Chondrocyte (in vitro differentiated cells): ENCODE results near the gene TMEM98. TPM values are rescaled to one million over a fixed set of nuclear protein-coding genes. Genes with fewer than 3 reads are reported as not detected.
"Not testable (repeated sequence)": the region's sequence is repeated elsewhere in the genome, so short reads cannot be mapped to it uniquely, and the experiment has no call there.

Experiments used
- DNase-seq: peaks from one replicate; pipeline ENCODE4 v3.0.0; 2021; ENCODE audit warnings: mixed read lengths, low spot score
- H3K27ac Mint-ChIP-seq: one replicate; pipeline ENCODE4 v1.8.0; 2021; ENCODE audit warnings: mild to moderate bottlenecking, moderate library complexity, mixed read lengths; ENCODE audit not compliant: unreplicated experiment
- H3K27me3 Mint-ChIP-seq: 2 replicates; pipeline ENCODE4 v1.8.0; 2021; ENCODE audit warnings: low read depth, mixed read lengths
- H3K36me3 Mint-ChIP-seq: 2 replicates; pipeline ENCODE4 v1.8.0; 2021; ENCODE audit warnings: low read depth, mixed read lengths
- H3K4me1 Mint-ChIP-seq: 2 replicates; pipeline ENCODE4 v1.8.0; 2021; ENCODE audit warnings: low read depth, mild to moderate bottlenecking, mixed read lengths
- H3K4me3 Mint-ChIP-seq: one replicate; pipeline ENCODE4 v1.8.0; 2021; ENCODE audit warnings: mild to moderate bottlenecking, moderate library complexity, mixed read lengths; ENCODE audit not compliant: unreplicated experiment
- H3K9me3 Mint-ChIP-seq: 2 replicates; pipeline ENCODE4 v1.8.0; 2021; ENCODE audit warnings: low read depth, mixed read lengths
- CTCF ChIP-seq: fragments of 200-600 bp; sonication (generic); IDR thresholded peaks from 2 replicates; pipeline ENCODE4 v1.5.0; 2021; ENCODE audit warnings: antibody characterized with exemption, mild to moderate bottlenecking, moderate library complexity
- total RNA-seq: library from RNA; stranded (reverse); gene quantifications from 3 replicates; pipeline ENCODE4 v1.2.1, GENCODE V29; 2021

Gene TMEM98
- total RNA-seq, 1 donor from 2014 or later: 68.8 TPM

GRCh38 chr17:32882734-32883133, 45.2 kb upstream of the TMEM98 start:
- Mint-ChIP-seq H3K27ac (no peak overlapping the region), H3K36me3 (no peaks in the 10 kb centered on the region), H3K27me3 (peaks cover 15% of the 10 kb centered on the region), H3K4me3 (no peak overlapping the region), H3K4me1 (peaks cover 10% of the 10 kb centered on the region), H3K9me3 (no peaks in the 10 kb centered on the region)
- TF ChIP-seq CTCF: no peak
- DNase-seq: no peak

GRCh38 chr17:32886951-32887350, 41.0 kb upstream of the TMEM98 start:
- peaks cover 14% of the 10 kb centered on the region for H3K27me3 Mint-ChIP-seq
- H3K9me3 Mint-ChIP-seq, H3K4me3 Mint-ChIP-seq, H3K27ac Mint-ChIP-seq, DNase-seq, H3K36me3 Mint-ChIP-seq, H3K4me1 Mint-ChIP-seq: not testable (repeated sequence)

GRCh38 chr17:32887410-32887809, 40.5 kb upstream of the TMEM98 start:
- H3K27ac Mint-ChIP-seq, H3K4me3 Mint-ChIP-seq, H3K36me3 Mint-ChIP-seq, DNase-seq, H3K4me1 Mint-ChIP-seq, H3K9me3 Mint-ChIP-seq: not testable (repeated sequence)
- peaks cover 14% of the 10 kb centered on the region for H3K27me3 Mint-ChIP-seq

GRCh38 chr17:32894245-32894644, 33.7 kb upstream of the TMEM98 start:
- Mint-ChIP-seq H3K4me1 (peaks cover 5% of the 10 kb centered on the region), H3K27ac (no peak overlapping the region), H3K27me3 (peaks cover 7% of the 10 kb centered on the region), H3K9me3 (no peaks in the 10 kb centered on the region), H3K4me3 (no peak overlapping the region), H3K36me3 (no peaks in the 10 kb centered on the region)
- TF ChIP-seq CTCF: no peak
- DNase-seq: no peak

GRCh38 chr17:32896647-32897258, 31.2 kb upstream of the TMEM98 start:
- Mint-ChIP-seq H3K36me3 (no peaks in the 10 kb centered on the region), H3K4me1 (peaks cover 5% of the 10 kb centered on the region), H3K4me3 (no peak overlapping the region), H3K27me3 (peaks cover 7% of the 10 kb centered on the region), H3K9me3 (no peaks in the 10 kb centered on the region), H3K27ac (no peak overlapping the region)
- TF ChIP-seq CTCF: no peak
- no peak for DNase-seq

- H3K9me3 Mint-ChIP-seq: peaks cover 3% of the 10 kb centered on the region
- peaks cover 5% of the 10 kb centered on the region for H3K4me1 Mint-ChIP-seq
- H3K27me3 Mint-ChIP-seq: peaks cover 10% of the 10 kb centered on the region
- no peak overlapping the region for H3K4me3 Mint-ChIP-seq
- DNase-seq: no peak
- no peaks in the 10 kb centered on the region for H3K36me3 Mint-ChIP-seq
- no peak for TF ChIP-seq CTCF
- no peak overlapping the region for H3K27ac Mint-ChIP-seq
These were observed 28.5 kb upstream of the TMEM98 start for GRCh38 chr17:32899236-32900013.
